HEK293 (cell line): ENCODE results near the gene RND1.

ENCODE experiments used
- BCL11B ChIP-seq: fragments of 450-650 bp; formaldehyde crosslinking; IDR thresholded peaks from 2 replicates; pipeline ENCODE4 v1.5.1; 2016; ENCODE audit warnings: low read depth, missing biosample characterization, missing genetic modification characterization
- CTCF ChIP-seq: fragments of 450-650 bp; formaldehyde crosslinking; IDR thresholded peaks from 2 replicates; pipeline ENCODE4 v1.5.1; 2016; ENCODE audit warnings: missing biosample characterization, missing genetic modification characterization
- KLF10 ChIP-seq: fragments of 450-650 bp; IDR thresholded peaks from 2 replicates; pipeline ENCODE4 v1.5.1; 2018; ENCODE audit warnings: missing biosample characterization, mild to moderate bottlenecking, missing genetic modification characterization
- ZBTB8A ChIP-seq: fragments of 450-650 bp; formaldehyde crosslinking; IDR thresholded peaks from 2 replicates; pipeline ENCODE4 v1.5.1; 2016; ENCODE audit warnings: missing biosample characterization, missing genetic modification characterization
- ZNF112 ChIP-seq: fragments of 450-650 bp; formaldehyde crosslinking; IDR thresholded peaks from 2 replicates; pipeline ENCODE4 v1.5.0; 2017; ENCODE audit warnings: missing biosample characterization, missing genetic modification characterization
- ZNF335 ChIP-seq: fragments of 450-650 bp; formaldehyde crosslinking; conservative IDR thresholded peaks from 2 replicates; pipeline ENCODE4 v1.5.1; 2016; ENCODE audit warnings: missing biosample characterization, missing genetic modification characterization
- ZNF76 ChIP-seq: fragments of 450-650 bp; formaldehyde crosslinking; IDR thresholded peaks from 2 replicates; pipeline ENCODE4; 2016; ENCODE audit warnings: low read depth, missing biosample characterization, missing genetic modification characterization, borderline replicate concordance
- TF ChIP-seq, protein P1 (sequence below): fragments of 450-650 bp; formaldehyde crosslinking; IDR thresholded peaks from 2 replicates; pipeline ENCODE4 v1.5.1; 2016; ENCODE audit warnings: missing biosample characterization, missing genetic modification characterization, low read depth

- 0 out of 2 replicates have a peak, but pooled peaks have one; percentile 25 for TF ChIP-seq ZNF335 (tag by site-specific recombination)
- TF ChIP-seq ZNF112 (tag by site-specific recombination): no peak
- TF ChIP-seq BCL11B (tag by site-specific recombination): no peak
- no peak for TF ChIP-seq ZNF76 (tag by site-specific recombination)
- no peak for TF ChIP-seq KLF10 (tag by site-specific recombination)
- no peak for TF ChIP-seq CTCF (tag by site-specific recombination)
- TF ChIP-seq, protein P1, sequence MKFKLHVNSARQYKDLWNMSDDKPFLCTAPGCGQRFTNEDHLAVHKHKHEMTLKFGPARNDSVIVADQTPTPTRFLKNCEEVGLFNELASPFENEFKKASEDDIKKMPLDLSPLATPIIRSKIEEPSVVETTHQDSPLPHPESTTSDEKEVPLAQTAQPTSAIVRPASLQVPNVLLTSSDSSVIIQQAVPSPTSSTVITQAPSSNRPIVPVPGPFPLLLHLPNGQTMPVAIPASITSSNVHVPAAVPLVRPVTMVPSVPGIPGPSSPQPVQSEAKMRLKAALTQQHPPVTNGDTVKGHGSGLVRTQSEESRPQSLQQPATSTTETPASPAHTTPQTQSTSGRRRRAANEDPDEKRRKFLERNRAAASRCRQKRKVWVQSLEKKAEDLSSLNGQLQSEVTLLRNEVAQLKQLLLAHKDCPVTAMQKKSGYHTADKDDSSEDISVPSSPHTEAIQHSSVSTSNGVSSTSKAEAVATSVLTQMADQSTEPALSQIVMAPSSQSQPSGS: no peak
- TF ChIP-seq ZBTB8A: no peak
Measured at GRCh38 chr12:48810903-48811431, 54.7 kb downstream of the RND1 start.
